KMS-11 (cell line): Measurements from ENCODE around the gene LENG9.

Experiments used
- H2AFZ ChIP-seq: fragments of 200-600 bp; sonication (generic); 2 replicates; pipeline ENCODE4 v1.6.1; 2016; ENCODE audit warnings: antibody characterized with exemption, mixed run types, low read depth
- H3K27ac ChIP-seq: fragments of 200-600 bp; sonication (generic); 2 replicates; pipeline ENCODE4 v1.6.1; 2016; ENCODE audit warnings: mild to moderate bottlenecking, mixed run types
- H3K27me3 ChIP-seq: fragments of 200-600 bp; sonication (generic); 2 replicates; pipeline ENCODE4 v1.6.1; 2017; ENCODE audit warnings: mild to moderate bottlenecking, low read depth, mixed run types, moderate library complexity; ENCODE audit not compliant: insufficient read depth
- H3K36me3 ChIP-seq: fragments of 200-600 bp; sonication (generic); 2 replicates; pipeline ENCODE4 v1.6.1; 2017; ENCODE audit warnings: mild to moderate bottlenecking, mixed run types; ENCODE audit not compliant: insufficient read depth
- H3K4me1 ChIP-seq: fragments of 200-600 bp; sonication (generic); 2 replicates; pipeline ENCODE4 v1.6.1; 2016; ENCODE audit warnings: mild to moderate bottlenecking, low read depth, mixed run types; ENCODE audit not compliant: poor library complexity, severe bottlenecking
- H3K4me2 ChIP-seq: fragments of 200-600 bp; sonication (generic); 2 replicates; pipeline ENCODE4 v1.7.0; 2016; ENCODE audit warnings: mild to moderate bottlenecking, mixed run types
- H3K4me3 ChIP-seq: fragments of 200-600 bp; sonication (generic); IDR thresholded peaks from 2 replicates; pipeline ENCODE4 v1.6.1; 2017; ENCODE audit warnings: low read depth, low read length, mixed read lengths; ENCODE audit not compliant: insufficient read depth
- H3K79me2 ChIP-seq: fragments of 200-600 bp; sonication (generic); 2 replicates; pipeline ENCODE4 v1.6.1; 2016; ENCODE audit warnings: low read depth, mixed run types; ENCODE audit not compliant: insufficient read depth
- H3K9ac ChIP-seq: fragments of 200-600 bp; sonication (generic); 2 replicates; pipeline ENCODE4 v1.6.1; 2016; ENCODE audit warnings: mild to moderate bottlenecking, mixed run types
- H4K20me1 ChIP-seq: fragments of 200-600 bp; sonication (generic); 2 replicates; pipeline ENCODE4 v1.6.1; 2016; ENCODE audit warnings: mild to moderate bottlenecking, mixed run types; ENCODE audit not compliant: insufficient read depth
- CTCF ChIP-seq: fragments of 200-600 bp; sonication (generic); conservative IDR thresholded peaks from 2 replicates; pipeline ENCODE4 v1.6.1; 2017; ENCODE audit warnings: low read depth, mild to moderate bottlenecking, antibody characterized with exemption, low read length, moderate library complexity, mixed read lengths

Gene LENG9

GRCh38 chr19:54415901-54416673, 47.5 kb downstream of the LENG9 start:
- no peaks in the 10 kb centered on the region for H3K4me1 ChIP-seq
- H3K36me3 ChIP-seq = no peaks in the 10 kb centered on the region
- H4K20me1 ChIP-seq = no peaks in the 10 kb centered on the region
- TF ChIP-seq CTCF = no peak
- H3K27me3 ChIP-seq = peaks cover 9% of the 10 kb centered on the region; the same call in 1 of the 2 replicates
- no peaks in the 10 kb centered on the region for H3K79me2 ChIP-seq
- no peak overlapping the region for H3K4me2 ChIP-seq
- H2AFZ ChIP-seq = no peak overlapping the region
- H3K9ac ChIP-seq = no peak overlapping the region
- H3K27ac ChIP-seq = no peak overlapping the region
- no peak overlapping the region for H3K4me3 ChIP-seq

GRCh38 chr19:54415208-54415900, 48.2 kb downstream of the LENG9 start, which contains the start of gene TTYH1:
Gene TTYH1 (plus strand): TSS chr19:54415464. CDS start chr19:54415553, 89 bp downstream.
- no peak within 1 kb of the TSS for H3K9ac ChIP-seq
- H2AFZ ChIP-seq = no peak within 1 kb of the TSS
- no peak within 1 kb of the TSS for H3K4me2 ChIP-seq
- no peak within 1 kb of the TSS for H3K4me3 ChIP-seq
- H3K79me2 ChIP-seq = no peaks in the 10 kb centered on the region
- TF ChIP-seq CTCF = no peak
- no peaks in the 10 kb centered on the region for H3K36me3 ChIP-seq
- peaks cover 9% of the 10 kb centered on the region; the same call in 1 of the 2 replicates for H3K27me3 ChIP-seq
- no peaks in the 10 kb centered on the region for H4K20me1 ChIP-seq
- no peaks in the 10 kb centered on the region for H3K4me1 ChIP-seq
- H3K27ac ChIP-seq = no peak within 1 kb of the TSS

- no peak for TF ChIP-seq CTCF
- Histone ChIP-seq H3K79me2 (no peaks in the 10 kb centered on the region), H3K9ac (no peak overlapping the region), H3K36me3 (no peaks in the 10 kb centered on the region), H3K27ac (no peak overlapping the region), H2AFZ (no peak overlapping the region), H3K4me3 (no peak overlapping the region), H3K4me1 (no peaks in the 10 kb centered on the region), H3K27me3 (peaks cover 2% of the 10 kb centered on the region; the same call in 1 of the 2 replicates), H3K4me2 (no peak overlapping the region), H4K20me1 (no peaks in the 10 kb centered on the region)
These were observed 49.4 kb downstream of the LENG9 start for GRCh38 chr19:54414156-54414555.

- Histone ChIP-seq H3K4me2 (no peak overlapping the region), H3K4me3 (no peak overlapping the region), H4K20me1 (no peaks in the 10 kb centered on the region), H3K36me3 (no peaks in the 10 kb centered on the region), H3K27me3 (peaks cover 2% of the 10 kb centered on the region; the same call in 1 of the 2 replicates), H3K27ac (no peak overlapping the region), H3K9ac (no peak overlapping the region), H3K4me1 (no peaks in the 10 kb centered on the region), H3K79me2 (no peaks in the 10 kb centered on the region), H2AFZ (no peak overlapping the region)
- no peak for TF ChIP-seq CTCF
These were observed 50.7 kb downstream of the LENG9 start for GRCh38 chr19:54412877-54413276.
